ENCODE measurements around the gene BTAF1.

BTAF1 gene

GRCh38 chr10:92001995-92002394, 78.4 kb downstream of the BTAF1 start:
- Histone ChIP-seq H3K9me3 (no peaks in the 10 kb centered on the region), H3K27me3 (no peaks in the 10 kb centered on the region), H3K36me3 (peaks cover 25% of the 10 kb centered on the region), H3K4me3 (ENCODE audit: low read depth, low read length) (no peak overlapping the region), H3K4me1 (no peaks in the 10 kb centered on the region)
- TF ChIP-seq CTCF (IDR thresholded peaks at IDR 0.05; ENCODE audit: low read depth, low read length), result no peak
- no peak for DNase-seq

- H3K9me3 ChIP-seq, result no peaks in the 10 kb centered on the region
- H3K4me1 ChIP-seq, result no peaks in the 10 kb centered on the region
- peaks cover 18% of the 10 kb centered on the region for H3K36me3 ChIP-seq
- no peak for TF ChIP-seq CTCF (IDR thresholded peaks at IDR 0.05; ENCODE audit: low read depth, low read length)
- H3K27me3 ChIP-seq, result no peaks in the 10 kb centered on the region
- no peak overlapping the region for H3K4me3 ChIP-seq (ENCODE audit: low read depth, low read length)
- DNase-seq, result no peak
These were observed 79.7 kb downstream of the BTAF1 start for GRCh38 chr10:92003258-92003657.

GRCh38 chr10:92005978-92006377, 82.4 kb downstream of the BTAF1 start:
- no peak for TF ChIP-seq CTCF (IDR thresholded peaks at IDR 0.05; ENCODE audit: low read depth, low read length)
- no peaks in the 10 kb centered on the region for H3K27me3 ChIP-seq
- no peak overlapping the region for H3K4me3 ChIP-seq (ENCODE audit: low read depth, low read length)
- DNase-seq, result no peak
- no peaks in the 10 kb centered on the region for H3K9me3 ChIP-seq
- no peaks in the 10 kb centered on the region for H3K4me1 ChIP-seq
- peaks cover 16% of the 10 kb centered on the region for H3K36me3 ChIP-seq

GRCh38 chr10:92009445-92009844, 85.9 kb downstream of the BTAF1 start:
- peaks cover 13% of the 10 kb centered on the region for H3K36me3 ChIP-seq
- no peak for TF ChIP-seq CTCF (IDR thresholded peaks at IDR 0.05; ENCODE audit: low read depth, low read length)

GRCh38 chr10:92010047-92010735, 86.6 kb downstream of the BTAF1 start:
- no peak for TF ChIP-seq CTCF (IDR thresholded peaks at IDR 0.05; ENCODE audit: low read depth, low read length)
- no peak overlapping the region for H3K4me3 ChIP-seq (ENCODE audit: low read depth, low read length)
- H3K9me3 ChIP-seq, result no peaks in the 10 kb centered on the region
- no peak for DNase-seq
- no peaks in the 10 kb centered on the region for H3K4me1 ChIP-seq
- H3K36me3 ChIP-seq, result peaks cover 19% of the 10 kb centered on the region
- H3K27me3 ChIP-seq, result no peaks in the 10 kb centered on the region

More at GRCh38 chr10:92009445-92009844, 85.9 kb downstream of the BTAF1 start:
- Histone ChIP-seq H3K27me3 (no peaks in the 10 kb centered on the region), H3K4me1 (no peaks in the 10 kb centered on the region), H3K9me3 (no peaks in the 10 kb centered on the region), H3K4me3 (ENCODE audit: low read depth, low read length) (no peak overlapping the region)
- DNase-seq, result no peak

- Histone ChIP-seq H3K27me3 (no peaks in the 10 kb centered on the region), H3K4me1 (no peaks in the 10 kb centered on the region)
These were observed 88.1 kb downstream of the BTAF1 start for GRCh38 chr10:92011560-92012214.

More at GRCh38 chr10:92011560-92012214, 88.1 kb downstream of the BTAF1 start:
- no peaks in the 10 kb centered on the region for H3K9me3 ChIP-seq
- TF ChIP-seq CTCF (IDR thresholded peaks at IDR 0.05; ENCODE audit: low read depth, low read length), result no peak
- H3K4me3 ChIP-seq (ENCODE audit: low read depth, low read length), result no peak overlapping the region
- no peak for DNase-seq
- peaks cover 19% of the 10 kb centered on the region for H3K36me3 ChIP-seq
